Measurements from ENCODE around the gene EYA4. TPM values are rescaled to one million over a fixed set of nuclear protein-coding genes. Genes with fewer than 3 reads are reported as not detected.

EYA4 gene
- total RNA-seq, 1 experiment from 2014 or later = 10.0 TPM

DNA sequence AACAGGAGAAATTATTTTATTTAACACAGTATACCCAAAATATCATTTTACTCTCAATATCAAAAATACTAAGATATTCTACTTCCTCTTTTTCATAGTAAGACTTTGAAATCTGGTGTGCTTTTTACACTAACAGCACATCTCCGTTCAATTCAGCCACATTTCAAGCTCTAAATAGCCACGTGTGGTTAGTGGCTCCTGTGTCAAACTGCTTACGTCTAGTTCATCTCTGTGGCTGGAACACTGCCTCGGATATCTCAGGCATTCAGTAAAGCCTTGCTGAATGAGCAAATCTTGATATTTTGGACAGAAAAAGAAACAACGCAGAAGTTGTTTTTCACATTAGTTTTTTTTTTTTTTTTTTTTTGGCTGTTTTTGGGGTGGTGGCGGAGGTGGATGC is 136.1 kb downstream of the EYA4 start:
- Histone ChIP-seq H3K9me3 (ENCODE audit: low read length) (no peaks in the 10 kb centered on the region), H2AFZ (ENCODE audit: low read length) (no peak overlapping the region), H3K9me2 (replicated peaks; ENCODE audit: low read length) (no peaks in the 10 kb centered on the region), H3K4me1 (ENCODE audit: insufficient read depth, low read length) (no peaks in the 10 kb centered on the region), H3K27me3 (ENCODE audit: low read length) (no peaks in the 10 kb centered on the region), H3K79me2 (ENCODE audit: low read length) (no peaks in the 10 kb centered on the region), H3K4me3 (ENCODE audit: low read length) (no peak overlapping the region), H3K27ac (ENCODE audit: low read length) (no peak overlapping the region), H3F3A (ENCODE audit: low read length, unreplicated experiment) (no peaks in the 10 kb centered on the region), H4K20me1 (ENCODE audit: low read length) (no peaks in the 10 kb centered on the region), H3K4me2 (ENCODE audit: low read length) (no peak overlapping the region), H3K9ac (ENCODE audit: low read length) (no peak overlapping the region), H3K36me3 (ENCODE audit: low read depth, low read length) (no peaks in the 10 kb centered on the region)
- ChIA-PET POLR2A (ENCODE audit: unreplicated experiment) (no interaction called here), CTCF (no interaction called here)
- TF ChIP-seq EZH2 (IDR thresholded peaks at IDR 0.05; ENCODE audit: low read length, unreplicated experiment) (no peak), EZH2phosphoT487 (IDR thresholded peaks at IDR 0.05; ENCODE audit: borderline replicate concordance, low read length) (no peak)
- TF ChIP-seq, protein P1, sequence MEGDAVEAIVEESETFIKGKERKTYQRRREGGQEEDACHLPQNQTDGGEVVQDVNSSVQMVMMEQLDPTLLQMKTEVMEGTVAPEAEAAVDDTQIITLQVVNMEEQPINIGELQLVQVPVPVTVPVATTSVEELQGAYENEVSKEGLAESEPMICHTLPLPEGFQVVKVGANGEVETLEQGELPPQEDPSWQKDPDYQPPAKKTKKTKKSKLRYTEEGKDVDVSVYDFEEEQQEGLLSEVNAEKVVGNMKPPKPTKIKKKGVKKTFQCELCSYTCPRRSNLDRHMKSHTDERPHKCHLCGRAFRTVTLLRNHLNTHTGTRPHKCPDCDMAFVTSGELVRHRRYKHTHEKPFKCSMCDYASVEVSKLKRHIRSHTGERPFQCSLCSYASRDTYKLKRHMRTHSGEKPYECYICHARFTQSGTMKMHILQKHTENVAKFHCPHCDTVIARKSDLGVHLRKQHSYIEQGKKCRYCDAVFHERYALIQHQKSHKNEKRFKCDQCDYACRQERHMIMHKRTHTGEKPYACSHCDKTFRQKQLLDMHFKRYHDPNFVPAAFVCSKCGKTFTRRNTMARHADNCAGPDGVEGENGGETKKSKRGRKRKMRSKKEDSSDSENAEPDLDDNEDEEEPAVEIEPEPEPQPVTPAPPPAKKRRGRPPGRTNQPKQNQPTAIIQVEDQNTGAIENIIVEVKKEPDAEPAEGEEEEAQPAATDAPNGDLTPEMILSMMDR (conservative IDR thresholded peaks at IDR 0.05; ENCODE audit: low read depth, low read length) = no peak
- ATAC-seq = no peak
- DNase-seq = no peak
- intact Hi-C loops (cut with micrococcal nuclease) = no loop called here
- BruUV-seq (replicated peaks) = no TSS peak

DNA sequence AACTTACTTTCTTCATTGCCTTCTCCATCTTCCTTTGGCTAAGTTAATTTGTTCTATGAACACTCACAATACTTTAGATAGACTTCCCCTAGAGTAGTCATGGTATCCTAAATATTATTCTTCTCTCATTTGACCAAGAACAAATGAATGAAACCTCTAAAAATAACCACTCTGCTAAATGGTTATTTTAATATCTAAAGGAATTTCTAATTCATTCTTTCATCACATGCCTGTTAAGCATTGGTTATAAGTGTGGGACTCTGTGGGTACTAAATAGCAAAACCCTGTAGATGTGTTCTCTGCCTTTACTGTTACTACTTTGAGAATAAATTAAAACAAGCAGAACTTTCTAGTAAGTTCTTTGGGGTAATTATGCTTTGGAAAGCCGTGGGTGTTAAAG is 138.9 kb downstream of the EYA4 start:
- Histone ChIP-seq H3K4me2 (ENCODE audit: low read length) (no peak overlapping the region), H3K27me3 (ENCODE audit: low read length) (no peaks in the 10 kb centered on the region), H3K27ac (ENCODE audit: low read length) (no peak overlapping the region), H3K36me3 (ENCODE audit: low read depth, low read length) (no peaks in the 10 kb centered on the region), H3K9me3 (ENCODE audit: low read length) (no peaks in the 10 kb centered on the region), H3K9ac (ENCODE audit: low read length) (no peak overlapping the region), H2AFZ (ENCODE audit: low read length) (no peak overlapping the region), H3F3A (ENCODE audit: low read length, unreplicated experiment) (no peaks in the 10 kb centered on the region), H4K20me1 (ENCODE audit: low read length) (no peaks in the 10 kb centered on the region), H3K9me2 (replicated peaks; ENCODE audit: low read length) (no peaks in the 10 kb centered on the region), H3K4me1 (ENCODE audit: insufficient read depth, low read length) (no peaks in the 10 kb centered on the region), H3K4me3 (ENCODE audit: low read length) (no peak overlapping the region), H3K79me2 (ENCODE audit: low read length) (no peaks in the 10 kb centered on the region)
- ChIA-PET POLR2A (ENCODE audit: unreplicated experiment) (no interaction called here), CTCF (no interaction called here)
- no peak for DNase-seq
- BruUV-seq (replicated peaks) = no TSS peak
- intact Hi-C loops (cut with micrococcal nuclease) = no loop called here
- no peak for ATAC-seq
- TF ChIP-seq, protein P1 (conservative IDR thresholded peaks at IDR 0.05; ENCODE audit: low read depth, low read length) = no peak
- no peak for TF ChIP-seq EZH2 (IDR thresholded peaks at IDR 0.05; ENCODE audit: low read length, unreplicated experiment)
- no peak for TF ChIP-seq EZH2phosphoT487 (IDR thresholded peaks at IDR 0.05; ENCODE audit: borderline replicate concordance, low read length)

DNA sequence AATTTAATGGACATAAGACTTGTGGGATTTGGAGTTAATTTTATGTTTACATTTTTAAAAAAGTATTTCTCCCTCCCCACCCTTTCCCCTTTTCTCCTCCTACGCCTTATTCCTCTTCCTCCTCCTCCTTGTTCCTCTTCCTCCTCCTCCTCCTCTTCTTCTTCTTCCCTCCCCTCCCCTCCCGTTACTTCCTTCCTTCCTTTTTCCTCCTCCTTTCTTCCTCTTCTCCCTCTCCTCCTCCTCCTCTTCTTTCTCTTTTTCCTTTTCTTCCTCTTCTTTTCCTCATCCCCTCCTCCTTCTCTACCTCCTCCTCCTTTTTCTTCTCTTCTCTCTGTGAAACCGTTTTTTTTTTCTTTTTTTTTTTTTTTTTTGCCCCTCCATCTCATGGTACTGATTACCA is 139.6 kb downstream of the EYA4 start:
- H2AFZ ChIP-seq (ENCODE audit: low read length) = no peak overlapping the region
- no peaks in the 10 kb centered on the region for H3K36me3 ChIP-seq (ENCODE audit: low read depth, low read length)
- ChIA-PET POLR2A (ENCODE audit: unreplicated experiment) (no interaction called here), CTCF (no interaction called here)
- no peaks in the 10 kb centered on the region for H3K4me1 ChIP-seq (ENCODE audit: insufficient read depth, low read length)
- intact Hi-C loops (cut with micrococcal nuclease) = no loop called here
- no peaks in the 10 kb centered on the region for H3K9me2 ChIP-seq (replicated peaks; ENCODE audit: low read length)
- H3F3A ChIP-seq (ENCODE audit: low read length, unreplicated experiment) = no peaks in the 10 kb centered on the region
- TF ChIP-seq, protein P1 (conservative IDR thresholded peaks at IDR 0.05; ENCODE audit: low read depth, low read length) = no peak
- TF ChIP-seq EZH2phosphoT487 (IDR thresholded peaks at IDR 0.05; ENCODE audit: borderline replicate concordance, low read length) (no peak), EZH2 (IDR thresholded peaks at IDR 0.05; ENCODE audit: low read length, unreplicated experiment) (no peak)
- H3K27ac ChIP-seq (ENCODE audit: low read length) = no peak overlapping the region
- H3K79me2 ChIP-seq (ENCODE audit: low read length) = no peaks in the 10 kb centered on the region
- BruUV-seq (replicated peaks) = no TSS peak
- no peaks in the 10 kb centered on the region for H3K27me3 ChIP-seq (ENCODE audit: low read length)
- H3K4me2 ChIP-seq (ENCODE audit: low read length) = no peak overlapping the region
- H4K20me1 ChIP-seq (ENCODE audit: low read length) = no peaks in the 10 kb centered on the region
- H3K4me3 ChIP-seq (ENCODE audit: low read length) = no peak overlapping the region
- ATAC-seq (no peak), DNase-seq (no peak)
- H3K9me3 ChIP-seq (ENCODE audit: low read length) = no peaks in the 10 kb centered on the region
- no peak overlapping the region for H3K9ac ChIP-seq (ENCODE audit: low read length)

Measured in PC-3 (cell line).